A673 (cell line): Measurements from ENCODE around the gene EPB41L4B. TPM values are rescaled to one million over a fixed set of nuclear protein-coding genes. Genes with fewer than 3 reads are reported as not detected.

ENCODE experiments used
- BruUV-seq: library from RNA; stranded (reverse); fragments of 400-500 nt; replicated peaks from 2 replicates; lab custom pipeline; 2021; lab: Mats Ljungman, UMichigan
- CTCF ChIA-PET: fragments of 300-600 bp; sonication (Branson Sonifier 250); formaldehyde crosslinking; loops from one replicate; lab custom pipeline; 2022; ENCODE audit warnings: antibody characterized with exemption; lab: Charles Lee
- POLR2A ChIA-PET: fragments of 300-600 bp; sonication (Branson Sonifier 250); formaldehyde crosslinking; loops from one replicate; lab custom pipeline; 2022; ENCODE audit warnings: antibody characterized with exemption; ENCODE audit not compliant: low non-redundant PET; lab: Charles Lee
- DNase-seq: peaks from one replicate; pipeline ENCODE4 v3.0.0-alpha.2; 2015; ENCODE audit warnings: low spot score
- H3K27ac ChIP-seq: fragments of 200-600 bp; sonication (generic); 2 replicates; pipeline ENCODE4 v1.5.1; 2016; ENCODE audit warnings: mixed run types, low read depth, mild to moderate bottlenecking, mixed read lengths, antibody characterized with exemption, low read length; ENCODE audit not compliant: poor library complexity, severe bottlenecking
- H3K27me3 ChIP-seq: fragments of 200-600 bp; sonication (generic); replicated peaks from 2 replicates; pipeline ENCODE4 v1.6.1; 2017; ENCODE audit warnings: mixed run types, low read depth, mild to moderate bottlenecking, mixed read lengths, antibody characterized with exemption, low read length; ENCODE audit not compliant: insufficient read depth, poor library complexity
- H3K36me3 ChIP-seq: fragments of 200-600 bp; sonication (generic); 2 replicates; pipeline ENCODE4 v1.6.1; 2016; ENCODE audit warnings: mixed run types, mild to moderate bottlenecking, mixed read lengths, antibody characterized with exemption, low read length; ENCODE audit not compliant: insufficient read depth, poor library complexity, severe bottlenecking
- H3K4me1 ChIP-seq: fragments of 200-600 bp; sonication (generic); 2 replicates; pipeline ENCODE4 v1.6.1; 2017; ENCODE audit warnings: mixed run types, mild to moderate bottlenecking, mixed read lengths, antibody characterized with exemption, low read length; ENCODE audit not compliant: insufficient read depth, poor library complexity, severe bottlenecking
- H3K4me3 ChIP-seq: fragments of 200-600 bp; sonication (generic); 2 replicates; pipeline ENCODE4 v1.5.1; 2016; ENCODE audit warnings: low read depth, mixed run types, mild to moderate bottlenecking, mixed read lengths, low read length; ENCODE audit not compliant: poor library complexity, severe bottlenecking
- H3K9me3 ChIP-seq: fragments of 200-600 bp; sonication (generic); 2 replicates; pipeline ENCODE4 v1.6.1; 2016; ENCODE audit warnings: mixed run types, low read depth, mild to moderate bottlenecking, mixed read lengths, antibody characterized with exemption, low read length; ENCODE audit not compliant: poor library complexity, severe bottlenecking
- CTCF ChIP-seq: fragments of 300-800, 200-600 bp; sonication (generic); conservative IDR thresholded peaks from 2 replicates; pipeline ENCODE4 v1.5.1; 2017; ENCODE audit warnings: low read depth, mild to moderate bottlenecking, antibody characterized with exemption, low read length, moderate library complexity, mixed read lengths
- EZH2 ChIP-seq: fragments of 200-600 bp; sonication (generic); IDR thresholded peaks from 2 replicates; pipeline ENCODE4 v1.6.1; 2017; ENCODE audit warnings: borderline replicate concordance, low read depth, mild to moderate bottlenecking, mixed read lengths, antibody characterized with exemption, low read length; ENCODE audit not compliant: poor library complexity, severe bottlenecking
- intact Hi-C: fragments of 100-400 bp; cut with micrococcal nuclease; formaldehyde crosslinking; loops from one replicate; pipeline ENCODE4 v1.10.0; 2022; ENCODE audit not compliant: unreplicated experiment
- total RNA-seq: library from RNA; stranded (reverse); gene quantifications from 2 replicates; pipeline ENCODE4 v1.2.3, GENCODE V29; 2021

The EPB41L4B gene
- total RNA-seq, 1 experiment from 2014 or later, result not detected

- Histone ChIP-seq H3K36me3 (no peaks in the 10 kb centered on the region), H3K27ac (no peak overlapping the region), H3K4me1 (no peaks in the 10 kb centered on the region), H3K27me3 (peaks cover 4% of the 10 kb centered on the region), H3K9me3 (no peaks in the 10 kb centered on the region), H3K4me3 (no peak overlapping the region)
- TF ChIP-seq CTCF (no peak), EZH2 (no peak)
- DNase-seq, result no peak
- POLR2A ChIA-PET, result no interaction called here
- intact Hi-C loops, result no loop called here
- BruUV-seq, result no TSS peak
- CTCF ChIA-PET, result no interaction called here
These were observed 15.1 kb upstream of the EPB41L4B start for GRCh38 chr9:109335929-109336328.

GRCh38 chr9:109335121-109335520 is 14.3 kb upstream of the EPB41L4B start:
- H3K4me3 ChIP-seq, result no peak overlapping the region
- no peak overlapping the region for H3K27ac ChIP-seq
- POLR2A ChIA-PET, result no interaction called here
- H3K27me3 ChIP-seq, result peaks cover 4% of the 10 kb centered on the region
- CTCF ChIA-PET, result no interaction called here
- no peak for DNase-seq
- no TSS peak for BruUV-seq
- H3K36me3 ChIP-seq, result no peaks in the 10 kb centered on the region
- H3K4me1 ChIP-seq, result no peaks in the 10 kb centered on the region
- intact Hi-C loops, result no loop called here
- no peak for TF ChIP-seq CTCF
- H3K9me3 ChIP-seq, result no peaks in the 10 kb centered on the region

- peaks cover 5% of the 10 kb centered on the region for H3K4me1 ChIP-seq
- TF ChIP-seq CTCF, result no peak
- TF ChIP-seq EZH2, result no peak
- no peak overlapping the region for H3K4me3 ChIP-seq
- no peak for DNase-seq
- no peak overlapping the region for H3K27ac ChIP-seq
- peaks cover under 1% of the 10 kb centered on the region for H3K27me3 ChIP-seq
- intact Hi-C loops, result no loop called here
- no peaks in the 10 kb centered on the region for H3K9me3 ChIP-seq
- no TSS peak for BruUV-seq
- H3K36me3 ChIP-seq, result no peaks in the 10 kb centered on the region
- POLR2A ChIA-PET, result no interaction called here
- CTCF ChIA-PET, result no interaction called here
These were observed 10.5 kb upstream of the EPB41L4B start for GRCh38 chr9:109331353-109331752.
